ENCODE data around the gene MCF2L2.
"Not testable (repeated sequence)": the region's sequence is repeated elsewhere in the genome, so short reads cannot be mapped to it uniquely, and the experiment has no call there.

MCF2L2 gene

DNA sequence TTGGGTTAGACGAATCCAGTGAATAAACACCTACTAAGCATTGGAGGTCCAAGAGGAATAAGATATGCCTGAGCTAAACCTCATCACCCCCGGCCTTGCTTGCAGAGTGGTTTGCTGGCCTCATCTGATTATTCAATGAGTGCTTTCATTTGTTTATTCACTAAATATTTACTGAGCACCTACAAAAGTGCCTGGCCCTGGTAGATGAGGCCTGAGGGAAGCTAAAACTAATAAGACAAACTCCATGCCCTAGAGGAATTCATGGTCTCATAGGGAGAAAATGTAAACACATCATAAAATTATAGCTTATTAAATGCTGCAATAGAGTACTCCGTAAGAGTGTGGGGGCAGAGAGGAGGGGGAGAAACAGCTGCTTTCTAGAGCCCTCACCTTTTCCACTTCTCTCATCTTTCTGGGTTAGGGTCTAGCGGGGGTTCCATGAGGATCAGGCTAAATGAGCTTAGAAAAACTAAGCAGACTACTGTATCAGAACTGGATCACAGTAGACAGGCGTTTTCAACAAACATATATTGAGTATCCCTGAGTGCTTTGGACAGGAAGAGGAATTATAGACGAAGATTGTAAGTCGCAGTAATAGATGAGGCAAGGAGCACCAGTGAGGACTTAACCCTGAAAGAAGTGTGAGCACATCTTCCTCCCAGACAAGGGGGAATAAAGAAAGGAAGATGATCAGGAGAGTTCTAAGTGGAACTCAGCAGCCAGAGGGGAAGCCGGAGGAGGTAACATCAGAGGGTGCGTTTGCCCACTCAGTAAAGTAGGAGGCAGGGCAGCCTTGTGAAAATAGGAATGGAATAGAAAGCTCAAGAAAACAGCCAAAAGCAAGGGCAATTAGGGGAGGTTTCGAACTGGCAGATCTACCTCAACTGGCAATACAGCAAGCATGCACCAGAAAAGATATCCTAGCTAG lies 234.4 kb downstream of the MCF2L2 start:
- peak; percentile 79 for DNase-seq

- peak; percentile 77 for DNase-seq
Measured at GRCh38 chr3:183192650-183193300, 235.6 kb downstream of the MCF2L2 start.

DNA sequence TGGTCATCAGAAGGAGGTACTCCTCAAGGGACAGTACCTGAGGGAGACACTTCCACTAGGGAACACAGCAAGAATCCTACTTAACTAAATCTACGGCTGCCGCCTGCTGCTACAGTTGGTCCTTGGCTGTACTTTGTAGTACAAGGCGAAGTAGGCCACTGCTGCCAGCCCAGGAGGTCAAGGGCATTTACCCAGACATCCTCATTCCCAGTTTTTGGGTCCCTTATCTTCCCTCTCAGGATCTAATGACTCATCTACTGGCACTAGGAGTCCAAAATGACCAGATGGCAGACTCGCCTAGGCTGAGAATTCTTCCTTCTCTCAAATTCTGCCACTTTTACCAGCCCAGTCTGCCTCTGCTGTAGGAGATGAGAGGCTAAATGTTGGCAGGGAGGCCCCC lies 238.8 kb downstream of the MCF2L2 start:
- DNase-seq = no peak

- DNase-seq = peak; percentile 29
Measured at GRCh38 chr3:183188895-183189462, 239.4 kb downstream of the MCF2L2 start.

DNA sequence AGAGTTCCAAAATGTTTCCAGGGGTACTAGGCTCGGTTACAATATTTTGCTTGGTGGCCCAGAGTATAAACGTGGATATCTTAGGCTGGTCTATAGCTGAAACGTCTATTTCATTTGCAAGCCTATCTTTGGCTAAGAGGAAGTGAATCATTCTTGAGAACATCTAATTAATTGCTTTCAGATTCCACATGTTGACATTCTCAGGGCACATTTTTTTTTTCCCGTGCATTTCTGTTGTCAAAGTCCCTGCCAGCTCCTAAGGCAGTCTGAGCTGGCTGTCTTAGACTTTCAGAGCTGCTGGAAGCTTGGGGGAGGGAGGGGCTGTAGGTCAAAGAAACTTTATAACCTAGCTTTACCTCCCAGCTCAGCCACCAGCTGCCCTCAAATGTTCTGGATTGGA lies 242.7 kb downstream of the MCF2L2 start:
- no peak for DNase-seq

GRCh38 chr3:183182732-183183610 lies 245.4 kb downstream of the MCF2L2 start:
- no peak for DNase-seq

- DNase-seq = peak; percentile 62
Measured at GRCh38 chr3:183182073-183182472, 246.3 kb downstream of the MCF2L2 start.

GRCh38 chr3:183181606-183182005 lies 246.8 kb downstream of the MCF2L2 start:
- peak; percentile 26 for DNase-seq

- DNase-seq = no peak
Measured at GRCh38 chr3:183180784-183181295, 247.6 kb downstream of the MCF2L2 start.

DNA sequence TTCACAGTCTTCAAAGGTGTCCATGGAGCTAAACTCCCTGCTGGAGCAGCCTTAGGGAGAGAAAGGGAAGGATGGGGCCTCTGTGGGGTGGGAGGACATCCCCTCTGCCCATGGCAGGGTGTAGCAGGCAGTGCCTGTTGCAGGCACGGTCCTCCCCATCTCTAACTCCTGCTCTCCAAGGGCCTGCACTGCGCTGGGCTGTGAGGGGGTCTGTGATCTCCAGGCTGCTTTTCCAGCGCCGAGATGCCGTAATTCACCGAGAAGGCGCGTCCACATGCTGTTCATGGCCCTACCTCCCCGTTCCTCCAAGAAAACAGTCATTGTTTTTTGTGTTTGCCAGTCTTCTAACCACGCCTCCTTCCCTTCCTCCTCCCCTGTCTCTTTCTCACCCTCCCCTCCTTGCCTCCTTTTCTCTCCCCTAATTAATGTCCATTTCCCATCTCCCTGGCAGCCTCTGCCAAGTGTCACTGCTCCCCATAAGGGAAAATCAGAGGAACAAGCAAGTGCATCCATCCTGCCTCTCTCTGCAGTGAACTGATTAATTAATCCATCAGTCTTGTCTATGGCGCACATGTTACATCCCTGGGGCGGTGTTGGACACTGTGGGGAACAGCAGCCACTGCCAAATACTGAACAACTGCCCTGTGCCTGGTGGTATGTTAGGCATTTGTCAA lies 248.2 kb downstream of the MCF2L2 start:
- DNase-seq = no peak

DNA sequence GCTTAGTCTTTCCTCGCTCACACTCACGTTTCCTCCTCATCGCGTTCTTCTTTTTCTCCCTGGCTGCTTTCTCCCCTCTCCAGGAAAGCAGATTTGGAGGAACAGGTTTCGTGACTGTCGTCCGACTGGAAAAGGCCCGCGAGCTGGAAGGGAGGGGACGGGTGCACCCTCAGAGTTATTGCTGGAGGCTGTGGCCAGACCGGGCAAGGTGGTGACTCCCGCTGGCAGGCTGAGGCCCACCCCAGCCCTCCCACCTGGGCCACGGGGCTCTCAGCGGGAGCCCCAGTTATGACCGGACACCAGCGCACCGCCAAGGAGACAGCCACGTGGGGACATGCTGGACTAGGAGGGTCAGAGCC lies 248.9 kb downstream of the MCF2L2 start:
- not testable (repeated sequence) for DNase-seq

DNA sequence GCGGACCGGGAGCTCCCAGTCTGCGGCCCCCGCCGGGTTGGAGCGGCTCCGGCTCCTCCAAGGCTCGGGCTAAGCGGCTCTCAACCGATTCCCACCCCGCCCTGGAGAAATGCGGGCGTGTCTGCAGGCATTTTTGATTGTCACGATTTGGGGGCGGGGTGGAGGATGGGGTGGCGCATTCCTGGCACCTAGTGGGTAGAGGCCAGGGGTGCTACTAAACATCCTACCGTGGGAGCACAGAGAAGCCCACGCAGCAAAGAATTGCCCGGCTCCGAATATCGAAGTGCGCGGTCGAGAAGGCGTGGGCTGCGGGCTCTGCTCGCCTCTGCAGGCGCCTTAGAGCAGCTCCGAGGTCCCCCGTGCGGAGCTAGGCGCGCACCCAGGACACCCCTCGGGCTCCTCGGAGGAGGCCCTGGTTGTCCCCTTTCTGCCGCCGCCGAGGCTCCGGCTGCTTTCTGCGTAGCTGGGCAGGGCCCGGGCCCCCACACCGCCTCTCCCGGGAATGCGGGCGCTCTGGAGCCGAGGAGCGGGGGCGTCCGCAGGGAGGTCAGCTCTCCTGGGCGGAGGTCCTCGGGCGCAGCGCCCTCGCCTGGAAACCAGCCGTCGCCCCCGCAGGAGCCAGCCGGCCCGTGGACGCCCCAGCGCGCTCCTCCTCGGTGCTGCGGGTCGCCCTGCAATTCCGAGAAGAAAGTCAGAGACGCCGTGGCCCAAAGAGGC lies 249.4 kb downstream of the MCF2L2 start:
- no peak for DNase-seq

GRCh38 chr3:183178512-183178832 lies 249.9 kb downstream of the MCF2L2 start:
- no peak for DNase-seq

- DNase-seq = no peak
Measured at GRCh38 chr3:183172051-183172639, 256.3 kb downstream of the MCF2L2 start.

GRCh38 chr3:183167975-183168374 lies 260.4 kb downstream of the MCF2L2 start:
- not testable (repeated sequence) for DNase-seq

- DNase-seq = no peak
Measured at GRCh38 chr3:183163563-183163962, 264.9 kb downstream of the MCF2L2 start.

- DNase-seq = no peak
Measured at GRCh38 chr3:183161552-183162336, 266.7 kb downstream of the MCF2L2 start.

- DNase-seq = no peak
Measured at GRCh38 chr3:183160616-183161015, 267.8 kb downstream of the MCF2L2 start.

DNA sequence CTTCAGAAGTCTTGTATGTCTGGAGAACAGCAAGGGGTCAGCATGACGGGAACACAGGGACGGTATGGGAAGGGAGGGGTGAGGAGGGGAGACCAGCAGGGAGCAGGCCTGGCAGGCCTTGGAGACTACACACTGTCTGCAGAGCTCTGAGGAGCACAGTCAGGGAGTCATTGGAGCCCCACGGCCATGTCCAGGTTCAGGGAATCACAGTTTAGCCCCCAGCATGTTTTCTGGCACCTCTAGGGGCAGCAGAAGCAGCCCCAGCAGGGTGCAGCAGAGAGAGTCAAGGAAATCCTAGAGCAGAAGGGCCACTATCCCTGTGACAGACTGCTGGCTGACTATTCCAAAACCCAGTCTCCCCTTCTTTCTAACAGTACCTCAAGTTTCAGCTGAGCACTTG lies 269.1 kb downstream of the MCF2L2 start:
- DNase-seq = no peak

- DNase-seq = no peak
Measured at GRCh38 chr3:183158551-183159006, 269.8 kb downstream of the MCF2L2 start.

Data from COR-L47 (cell line).